GM18505 (cell line): ENCODE measurements around the gene JARID2.

Experiments used
- ATAC-seq: cut with Tn5 transposase; IDR thresholded peaks from one replicate; pipeline ENCODE4 v1.9.1; 2021; ENCODE audit not compliant: unreplicated experiment
- POLR2A ChIP-seq: IDR thresholded peaks from 4 replicates; pipeline ENCODE4 v1.6.1; 2011; ENCODE audit warnings: borderline replicate concordance; ENCODE audit not compliant: insufficient read depth, insufficient read length; ENCODE audit errors: extremely low read depth

Gene JARID2

GRCh38 chr6:15375638-15376290 lies 129.9 kb downstream of the JARID2 start:
- no peak for ATAC-seq

GRCh38 chr6:15376900-15377487 lies 131.1 kb downstream of the JARID2 start:
- TF ChIP-seq POLR2A: no peak
- no peak for ATAC-seq

More at GRCh38 chr6:15375638-15376290, 129.9 kb downstream of the JARID2 start:
- no peak for TF ChIP-seq POLR2A

DNA sequence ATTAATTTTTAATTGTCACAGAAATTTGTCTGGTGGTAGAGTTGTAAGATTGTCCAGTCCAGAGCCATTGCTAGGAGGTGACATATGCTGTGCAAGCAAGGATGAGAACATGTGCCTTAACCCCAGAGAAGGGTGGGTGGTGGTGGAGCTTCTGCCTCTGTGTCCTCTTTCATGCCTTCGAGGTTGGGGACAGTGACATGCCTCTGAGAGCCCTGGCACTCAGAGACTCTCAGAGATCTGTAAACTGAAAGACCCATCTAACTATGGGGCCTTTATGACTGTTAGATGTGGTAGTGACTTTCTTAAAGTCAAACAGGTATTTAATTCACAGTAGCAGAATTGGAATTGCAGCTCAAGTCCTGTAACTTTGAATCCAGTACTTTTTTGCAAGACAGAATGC lies 132.4 kb downstream of the JARID2 start:
- no peak for TF ChIP-seq POLR2A
- no peak for ATAC-seq

DNA sequence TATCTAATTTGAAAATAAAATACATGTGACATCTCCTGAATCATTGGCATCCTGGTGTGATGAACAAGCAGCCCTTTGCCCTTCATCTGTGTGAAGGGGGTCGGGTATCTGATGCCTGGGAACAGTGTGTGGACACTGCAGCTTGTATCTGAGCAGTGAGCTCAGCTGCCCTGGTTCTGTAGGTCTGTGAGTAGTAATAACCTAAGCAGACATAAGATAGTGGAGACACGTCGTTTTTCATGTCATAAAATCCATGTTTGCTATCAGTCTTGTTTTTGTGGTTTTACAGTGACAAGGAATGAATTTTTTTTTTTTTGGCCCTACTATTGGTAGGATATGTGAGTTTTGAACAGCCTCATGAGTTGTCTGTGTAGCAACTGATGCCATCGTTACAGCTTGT lies 133.0 kb downstream of the JARID2 start:
- TF ChIP-seq POLR2A: no peak
- ATAC-seq: no peak

DNA sequence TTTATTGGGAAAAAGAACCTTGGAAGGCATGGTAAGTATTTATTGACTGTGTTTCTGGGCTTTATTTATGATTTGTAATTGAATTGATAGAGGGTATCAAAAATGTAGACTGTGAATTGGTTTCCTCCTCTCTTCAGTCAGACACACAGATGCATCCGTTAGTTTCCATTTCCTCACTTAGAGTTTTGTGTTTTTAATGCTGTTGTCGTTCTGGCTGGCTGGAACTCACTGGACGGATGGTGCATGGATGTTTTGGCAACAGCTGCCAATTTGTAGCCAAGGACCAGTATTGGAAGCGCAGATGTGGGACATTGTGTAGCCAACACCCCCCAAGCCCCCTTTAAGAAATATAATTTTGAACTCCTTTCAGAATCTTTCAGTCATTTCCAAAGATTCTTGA lies 134.5 kb downstream of the JARID2 start:
- TF ChIP-seq POLR2A: no peak
- no peak for ATAC-seq

- TF ChIP-seq POLR2A: no peak
- no peak for ATAC-seq
Measured at GRCh38 chr6:15382089-15382488, 136.2 kb downstream of the JARID2 start.

GRCh38 chr6:15382712-15383111 lies 136.8 kb downstream of the JARID2 start:
- no peak for ATAC-seq
- TF ChIP-seq POLR2A: no peak

DNA sequence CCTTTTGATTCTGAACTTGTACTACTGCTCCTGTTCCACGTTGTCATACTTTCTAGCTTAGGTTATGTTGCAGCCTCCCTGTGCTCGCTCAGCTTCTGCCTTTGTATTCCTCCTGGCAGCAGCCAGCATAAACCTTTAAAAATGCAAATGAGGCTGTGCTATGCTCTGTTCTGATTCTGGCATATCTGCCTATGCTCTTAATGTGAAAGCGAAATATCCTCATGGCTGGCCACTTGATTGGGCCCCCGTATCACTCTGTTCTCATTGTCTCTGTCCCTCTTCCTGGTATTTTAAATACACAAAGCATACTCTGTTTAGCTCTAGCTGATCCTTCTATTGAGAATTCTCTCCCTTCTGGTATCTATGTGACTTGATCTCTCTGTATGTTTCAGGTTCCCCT lies 139.0 kb downstream of the JARID2 start:
- no peak for ATAC-seq
- no peak for TF ChIP-seq POLR2A

- ATAC-seq: no peak
- no peak for TF ChIP-seq POLR2A
Measured at GRCh38 chr6:15385521-15385920, 139.7 kb downstream of the JARID2 start.

DNA sequence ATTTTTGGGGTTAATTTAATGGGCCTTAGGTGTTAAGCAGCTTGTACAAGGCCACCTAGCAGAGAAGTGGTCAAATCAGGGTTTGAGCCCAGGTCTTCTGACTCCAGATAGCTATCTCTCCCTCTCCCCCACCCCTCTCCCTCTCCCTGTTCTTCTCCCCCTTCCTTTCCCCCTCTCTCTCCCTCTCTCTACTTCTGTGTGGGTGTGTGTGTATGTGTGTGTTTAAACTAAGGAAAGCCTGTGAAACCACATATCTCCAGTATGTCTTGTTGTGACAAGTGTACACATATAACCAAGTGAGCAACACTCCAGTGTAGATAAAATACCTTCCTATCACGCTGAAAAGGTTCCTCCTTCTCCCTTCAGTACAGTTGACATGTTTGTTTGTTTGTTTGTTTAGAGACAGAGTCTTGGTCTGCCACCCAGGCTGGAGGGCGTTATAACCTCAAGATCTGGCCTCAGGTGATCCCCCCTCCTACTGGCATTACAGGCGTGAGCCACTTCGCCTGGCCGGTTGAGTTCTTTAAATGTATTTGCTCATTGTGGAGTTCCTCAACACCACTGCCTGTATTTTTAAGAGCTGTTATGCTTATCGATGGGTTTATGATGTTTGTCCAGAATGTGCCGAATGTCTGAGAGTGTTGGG lies 140.4 kb downstream of the JARID2 start:
- no peak for TF ChIP-seq POLR2A
- no peak for ATAC-seq

- no peak for ATAC-seq
- no peak for TF ChIP-seq POLR2A
Measured at GRCh38 chr6:15386756-15387112, 140.9 kb downstream of the JARID2 start.

DNA sequence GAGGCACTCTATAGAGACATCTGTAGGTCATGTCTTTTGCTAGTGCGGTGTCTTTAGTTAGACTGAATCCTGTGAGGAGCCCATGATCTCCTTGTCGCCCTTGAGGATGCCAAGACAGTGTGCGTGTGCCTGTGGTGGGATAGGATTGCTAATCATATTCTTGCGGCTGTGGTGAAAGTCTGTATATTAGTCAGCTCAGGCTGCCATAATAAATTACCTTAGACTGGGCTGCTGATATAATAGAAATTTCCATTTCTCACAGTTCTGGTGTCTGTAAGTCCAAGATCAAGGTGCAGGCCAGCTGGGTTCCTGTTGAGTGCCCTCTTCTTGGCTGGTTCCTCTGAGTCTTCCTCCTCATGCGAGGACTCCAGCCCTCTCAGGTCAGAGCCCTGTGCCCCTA lies 141.2 kb downstream of the JARID2 start:
- no peak for ATAC-seq
- no peak for TF ChIP-seq POLR2A

DNA sequence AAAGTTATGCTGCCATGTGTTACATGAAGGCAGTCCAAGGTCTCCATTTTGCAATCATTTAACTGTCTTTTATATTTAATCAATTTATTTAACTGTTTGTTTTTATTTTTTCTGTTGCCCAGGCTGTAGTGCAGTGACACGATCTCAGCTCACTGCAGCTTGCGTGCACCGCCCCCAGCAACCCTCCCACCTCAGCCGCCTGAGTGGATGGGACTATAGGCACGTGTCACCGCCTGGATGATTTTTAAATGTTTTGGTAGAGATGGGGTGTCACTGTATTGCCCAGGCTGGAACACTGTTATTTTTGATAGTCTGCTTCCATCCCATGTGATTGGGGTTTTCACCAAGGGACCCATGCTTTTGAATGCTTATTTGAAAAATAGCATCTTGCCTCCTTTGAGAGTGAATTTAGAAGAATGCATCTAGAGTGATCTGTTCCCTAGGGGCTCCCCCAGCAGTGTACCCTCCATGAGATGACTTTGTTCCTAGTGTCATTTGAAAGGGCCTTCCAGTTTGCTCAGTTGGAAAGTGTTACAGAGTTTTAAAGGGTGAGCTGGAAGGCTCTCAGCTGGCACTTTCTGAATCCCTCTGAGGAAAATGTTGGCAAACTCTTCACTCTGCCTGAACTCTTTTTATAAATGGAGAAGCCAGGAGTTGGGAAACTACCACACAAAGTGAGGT lies 143.4 kb downstream of the JARID2 start:
- no peak for TF ChIP-seq POLR2A
- no peak for ATAC-seq
